HepG2 (cell line): ENCODE measurements around the gene NAT9. TPM values are rescaled to one million over a fixed set of nuclear protein-coding genes. Genes with fewer than 3 reads are reported as not detected.

Experiments
- ATF7 ChIP-seq, 2 experiments: fragments of 450-650 bp in 1 of 2; sonication (generic) in 1 of 2; formaldehyde crosslinking in 1 of 2; IDR thresholded peaks; 2 replicates each; pipeline versions ENCODE4 v1.4.0 to v1.6.1; 2016 to 2020; ENCODE audit warnings: antibody characterized with exemption in 1 of 2, mild to moderate bottlenecking in 1 of 2, missing genetic modification reagents in 1 of 2
- POLR2AphosphoS2 ChIP-seq: IDR thresholded peaks from 2 replicates; pipeline ENCODE4 v1.6.1; 2011; ENCODE audit warnings: low read depth, low read length, improper control_type of control experiment
- REPIN1 ChIP-seq: sonication (generic); formaldehyde crosslinking; IDR thresholded peaks from 2 replicates; pipeline ENCODE4 v1.8.0; 2022; ENCODE audit warnings: missing genetic modification reagents, low read depth, mild to moderate bottlenecking, borderline replicate concordance
- SRY ChIP-seq: sonication (generic); formaldehyde crosslinking; IDR thresholded peaks from 2 replicates; pipeline ENCODE4 v1.8.0; 2022; ENCODE audit warnings: mild to moderate bottlenecking, missing genetic modification reagents
- ZFP1 ChIP-seq: IDR thresholded peaks from 2 replicates; pipeline ENCODE4 v1.6.1; 2016
- ZNF253 ChIP-seq: sonication (generic); formaldehyde crosslinking; IDR thresholded peaks from 2 replicates; pipeline ENCODE4 v1.8.0; 2022; ENCODE audit warnings: mild to moderate bottlenecking, missing genetic modification reagents, borderline replicate concordance
- ZNF329 ChIP-seq: sonication (generic); formaldehyde crosslinking; IDR thresholded peaks from 2 replicates; pipeline ENCODE4 v1.9.0; 2021; ENCODE audit warnings: low read depth, mild to moderate bottlenecking, missing genetic modification reagents
- polyA plus RNA-seq, 8 experiments: library from polyadenylated mRNA; depleted of rRNA in 3 of 8; stranded (reverse) in 7 of 8; unstranded in 1 of 8; fragments of >200 nt; fragmentation: Illumina TruSeq in 4 of 8; extraction: Trizol in 4 of 8; gene quantifications; 2 replicates each; pipeline versions ENCODE4 v1.2.1 to v1.2.3, GENCODE V29; 2011 to 2016; ENCODE audit warnings: low read depth in 4 of 8, missing spikeins in 1 of 8, mixed read lengths in 1 of 8; ENCODE audit not compliant: insufficient read depth in 1 of 8
- total RNA-seq, 5 experiments: library from RNA; depleted of rRNA; stranded (reverse); fragments of >200 nt; fragmentation: Illumina TruSeq; extraction: Trizol; gene quantifications; 2 replicates each; pipeline ENCODE4 v1.2.3, GENCODE V29; 2016; ENCODE audit warnings: low read depth in 1 of 5
- TF ChIP-seq, protein P1 (sequence below): sonication (generic); formaldehyde crosslinking; IDR thresholded peaks from 2 replicates; pipeline ENCODE4 v1.4.0; 2020; ENCODE audit warnings: missing genetic modification reagents, mild to moderate bottlenecking, borderline replicate concordance
- TF ChIP-seq, protein P2 (sequence below): sonication (generic); formaldehyde crosslinking; IDR thresholded peaks from 2 replicates; pipeline ENCODE4 v1.5.0; 2020; ENCODE audit warnings: mild to moderate bottlenecking, missing genetic modification reagents, borderline replicate concordance
- TF ChIP-seq, protein P3 (sequence below): sonication (generic); formaldehyde crosslinking; IDR thresholded peaks from 2 replicates; pipeline ENCODE4 v1.4.0; 2020; ENCODE audit warnings: low read depth, missing genetic modification reagents
- TF ChIP-seq, protein P4 (sequence below): sonication (generic); formaldehyde crosslinking; conservative IDR thresholded peaks from 2 replicates; pipeline ENCODE4 v1.4.0; 2020; ENCODE audit warnings: missing genetic modification reagents

NAT9 gene
- total and polyA plus RNA-seq, 2 of the 13 experiments (the other 11 are each of a cell fraction or from before 2014, with no cell fraction given), result 39.7 to 44.2 TPM

DNA sequence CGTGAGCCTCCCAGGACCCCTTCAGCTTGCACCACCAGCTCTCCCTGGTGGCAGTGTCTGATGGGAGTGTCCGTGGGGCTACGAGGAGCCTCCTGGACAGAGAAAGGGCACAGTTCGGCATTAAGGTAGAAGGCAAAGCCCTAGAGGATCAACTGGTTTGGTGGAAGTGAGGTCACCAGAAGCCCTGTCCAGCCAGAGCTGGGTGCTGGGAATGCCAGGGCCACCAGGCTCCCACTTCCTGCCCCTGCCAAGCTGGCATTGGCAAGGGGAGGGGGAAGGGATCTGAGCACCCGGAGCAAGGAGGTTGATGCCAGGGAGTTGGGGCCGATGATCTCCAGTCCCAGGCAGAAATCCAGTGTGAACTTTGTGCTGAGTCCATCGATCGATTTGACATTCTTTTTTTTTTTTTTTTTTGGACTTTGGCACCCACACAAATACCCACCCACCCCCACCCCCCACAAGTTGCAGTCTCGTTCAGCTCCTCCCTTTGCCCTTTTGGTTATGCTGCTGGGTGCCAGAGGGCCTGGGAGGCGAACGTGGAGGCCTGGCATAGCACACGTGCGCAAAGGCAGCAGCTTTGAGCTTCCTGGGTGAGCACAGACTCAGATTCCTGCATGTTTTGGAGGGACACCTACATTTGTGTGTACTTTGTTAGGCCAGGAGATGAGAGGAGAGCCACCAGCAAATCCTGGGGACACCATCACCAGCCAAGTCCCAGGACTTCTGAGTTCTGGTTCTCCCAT, 25.6 kb downstream of the NAT9 start (continued):
- TF ChIP-seq ZNF253 (no peak), ZFP1 (CRISPR knock-in tag) (peak; percentile 74; the same call in 1 of the 2 replicates), POLR2AphosphoS2 (0 out of 2 replicates have a peak, but pooled peaks have one; percentile 64), ATF7 (IDR thresholded peaks at IDR 0.05) (no peak), ATF7 (CRISPR knock-in tag; IDR thresholded peaks at IDR 0.05) (no peak), ZNF329 (CRISPR knock-in tag) (peak; percentile 58; the same call in 1 of the 2 replicates), SRY (peak; percentile 98; the same call in 1 of the 2 replicates), REPIN1 (CRISPR knock-in tag) (no peak; the same call in 1 of the 2 replicates)
- TF ChIP-seq, protein P1, sequence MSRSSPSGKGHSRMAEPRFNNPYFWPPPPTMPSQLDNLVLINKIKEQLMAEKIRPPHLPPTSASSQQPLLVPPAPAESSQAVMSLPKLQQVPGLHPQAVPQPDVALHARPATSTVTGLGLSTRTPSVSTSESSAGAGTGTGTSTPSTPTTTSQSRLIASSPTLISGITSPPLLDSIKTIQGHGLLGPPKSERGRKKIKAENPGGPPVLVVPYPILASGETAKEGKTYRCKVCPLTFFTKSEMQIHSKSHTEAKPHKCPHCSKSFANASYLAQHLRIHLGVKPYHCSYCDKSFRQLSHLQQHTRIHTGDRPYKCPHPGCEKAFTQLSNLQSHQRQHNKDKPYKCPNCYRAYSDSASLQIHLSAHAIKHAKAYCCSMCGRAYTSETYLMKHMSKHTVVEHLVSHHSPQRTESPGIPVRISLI (CRISPR knock-in tag), result peak; percentile 100
- TF ChIP-seq, protein P2, sequence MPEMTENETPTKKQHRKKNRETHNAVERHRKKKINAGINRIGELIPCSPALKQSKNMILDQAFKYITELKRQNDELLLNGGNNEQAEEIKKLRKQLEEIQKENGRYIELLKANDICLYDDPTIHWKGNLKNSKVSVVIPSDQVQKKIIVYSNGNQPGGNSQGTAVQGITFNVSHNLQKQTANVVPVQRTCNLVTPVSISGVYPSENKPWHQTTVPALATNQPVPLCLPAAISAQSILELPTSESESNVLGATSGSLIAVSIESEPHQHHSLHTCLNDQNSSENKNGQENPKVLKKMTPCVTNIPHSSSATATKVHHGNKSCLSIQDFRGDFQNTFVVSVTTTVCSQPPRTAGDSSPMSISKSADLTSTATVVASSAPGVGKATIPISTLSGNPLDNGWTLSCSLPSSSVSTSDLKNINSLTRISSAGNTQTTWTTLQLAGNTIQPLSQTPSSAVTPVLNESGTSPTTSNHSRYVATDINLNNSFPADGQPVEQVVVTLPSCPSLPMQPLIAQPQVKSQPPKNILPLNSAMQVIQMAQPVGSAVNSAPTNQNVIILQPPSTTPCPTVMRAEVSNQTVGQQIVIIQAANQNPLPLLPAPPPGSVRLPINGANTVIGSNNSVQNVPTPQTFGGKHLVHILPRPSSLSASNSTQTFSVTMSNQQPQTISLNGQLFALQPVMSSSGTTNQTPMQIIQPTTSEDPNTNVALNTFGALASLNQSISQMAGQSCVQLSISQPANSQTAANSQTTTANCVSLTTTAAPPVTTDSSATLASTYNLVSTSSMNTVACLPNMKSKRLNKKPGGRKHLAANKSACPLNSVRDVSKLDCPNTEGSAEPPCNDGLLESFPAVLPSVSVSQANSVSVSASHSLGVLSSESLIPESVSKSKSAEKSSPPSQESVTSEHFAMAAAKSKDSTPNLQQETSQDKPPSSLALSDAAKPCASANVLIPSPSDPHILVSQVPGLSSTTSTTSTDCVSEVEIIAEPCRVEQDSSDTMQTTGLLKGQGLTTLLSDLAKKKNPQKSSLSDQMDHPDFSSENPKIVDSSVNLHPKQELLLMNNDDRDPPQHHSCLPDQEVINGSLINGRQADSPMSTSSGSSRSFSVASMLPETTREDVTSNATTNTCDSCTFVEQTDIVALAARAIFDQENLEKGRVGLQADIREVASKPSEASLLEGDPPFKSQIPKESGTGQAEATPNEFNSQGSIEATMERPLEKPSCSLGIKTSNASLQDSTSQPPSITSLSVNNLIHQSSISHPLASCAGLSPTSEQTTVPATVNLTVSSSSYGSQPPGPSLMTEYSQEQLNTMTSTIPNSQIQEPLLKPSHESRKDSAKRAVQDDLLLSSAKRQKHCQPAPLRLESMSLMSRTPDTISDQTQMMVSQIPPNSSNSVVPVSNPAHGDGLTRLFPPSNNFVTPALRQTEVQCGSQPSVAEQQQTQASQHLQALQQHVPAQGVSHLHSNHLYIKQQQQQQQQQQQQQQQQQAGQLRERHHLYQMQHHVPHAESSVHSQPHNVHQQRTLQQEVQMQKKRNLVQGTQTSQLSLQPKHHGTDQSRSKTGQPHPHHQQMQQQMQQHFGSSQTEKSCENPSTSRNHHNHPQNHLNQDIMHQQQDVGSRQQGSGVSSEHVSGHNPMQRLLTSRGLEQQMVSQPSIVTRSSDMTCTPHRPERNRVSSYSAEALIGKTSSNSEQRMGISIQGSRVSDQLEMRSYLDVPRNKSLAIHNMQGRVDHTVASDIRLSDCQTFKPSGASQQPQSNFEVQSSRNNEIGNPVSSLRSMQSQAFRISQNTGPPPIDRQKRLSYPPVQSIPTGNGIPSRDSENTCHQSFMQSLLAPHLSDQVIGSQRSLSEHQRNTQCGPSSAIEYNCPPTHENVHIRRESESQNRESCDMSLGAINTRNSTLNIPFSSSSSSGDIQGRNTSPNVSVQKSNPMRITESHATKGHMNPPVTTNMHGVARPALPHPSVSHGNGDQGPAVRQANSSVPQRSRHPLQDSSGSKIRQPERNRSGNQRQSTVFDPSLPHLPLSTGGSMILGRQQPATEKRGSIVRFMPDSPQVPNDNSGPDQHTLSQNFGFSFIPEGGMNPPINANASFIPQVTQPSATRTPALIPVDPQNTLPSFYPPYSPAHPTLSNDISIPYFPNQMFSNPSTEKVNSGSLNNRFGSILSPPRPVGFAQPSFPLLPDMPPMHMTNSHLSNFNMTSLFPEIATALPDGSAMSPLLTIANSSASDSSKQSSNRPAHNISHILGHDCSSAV (CRISPR knock-in tag), result no peak; the same call in 1 of the 2 replicates
- TF ChIP-seq, protein P3, sequence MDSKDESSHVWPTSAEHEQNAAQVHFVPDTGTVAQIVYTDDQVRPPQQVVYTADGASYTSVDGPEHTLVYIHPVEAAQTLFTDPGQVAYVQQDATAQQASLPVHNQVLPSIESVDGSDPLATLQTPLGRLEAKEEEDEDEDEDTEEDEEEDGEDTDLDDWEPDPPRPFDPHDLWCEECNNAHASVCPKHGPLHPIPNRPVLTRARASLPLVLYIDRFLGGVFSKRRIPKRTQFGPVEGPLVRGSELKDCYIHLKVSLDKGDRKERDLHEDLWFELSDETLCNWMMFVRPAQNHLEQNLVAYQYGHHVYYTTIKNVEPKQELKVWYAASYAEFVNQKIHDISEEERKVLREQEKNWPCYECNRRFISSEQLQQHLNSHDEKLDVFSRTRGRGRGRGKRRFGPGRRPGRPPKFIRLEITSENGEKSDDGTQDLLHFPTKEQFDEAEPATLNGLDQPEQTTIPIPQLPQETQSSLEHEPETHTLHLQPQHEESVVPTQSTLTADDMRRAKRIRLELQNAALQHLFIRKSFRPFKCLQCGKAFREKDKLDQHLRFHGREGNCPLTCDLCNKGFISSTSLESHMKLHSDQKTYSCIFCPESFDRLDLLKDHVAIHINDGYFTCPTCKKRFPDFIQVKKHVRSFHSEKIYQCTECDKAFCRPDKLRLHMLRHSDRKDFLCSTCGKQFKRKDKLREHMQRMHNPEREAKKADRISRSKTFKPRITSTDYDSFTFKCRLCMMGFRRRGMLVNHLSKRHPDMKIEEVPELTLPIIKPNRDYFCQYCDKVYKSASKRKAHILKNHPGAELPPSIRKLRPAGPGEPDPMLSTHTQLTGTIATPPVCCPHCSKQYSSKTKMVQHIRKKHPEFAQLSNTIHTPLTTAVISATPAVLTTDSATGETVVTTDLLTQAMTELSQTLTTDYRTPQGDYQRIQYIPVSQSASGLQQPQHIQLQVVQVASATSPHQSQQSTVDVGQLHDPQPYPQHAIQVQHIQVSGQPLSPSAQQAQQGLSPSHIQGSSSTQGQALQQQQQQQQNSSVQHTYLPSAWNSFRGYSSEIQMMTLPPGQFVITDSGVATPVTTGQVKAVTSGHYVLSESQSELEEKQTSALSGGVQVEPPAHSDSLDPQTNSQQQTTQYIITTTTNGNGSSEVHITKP (CRISPR knock-in tag), result no peak; the same call in 1 of the 2 replicates
- TF ChIP-seq, protein P4, sequence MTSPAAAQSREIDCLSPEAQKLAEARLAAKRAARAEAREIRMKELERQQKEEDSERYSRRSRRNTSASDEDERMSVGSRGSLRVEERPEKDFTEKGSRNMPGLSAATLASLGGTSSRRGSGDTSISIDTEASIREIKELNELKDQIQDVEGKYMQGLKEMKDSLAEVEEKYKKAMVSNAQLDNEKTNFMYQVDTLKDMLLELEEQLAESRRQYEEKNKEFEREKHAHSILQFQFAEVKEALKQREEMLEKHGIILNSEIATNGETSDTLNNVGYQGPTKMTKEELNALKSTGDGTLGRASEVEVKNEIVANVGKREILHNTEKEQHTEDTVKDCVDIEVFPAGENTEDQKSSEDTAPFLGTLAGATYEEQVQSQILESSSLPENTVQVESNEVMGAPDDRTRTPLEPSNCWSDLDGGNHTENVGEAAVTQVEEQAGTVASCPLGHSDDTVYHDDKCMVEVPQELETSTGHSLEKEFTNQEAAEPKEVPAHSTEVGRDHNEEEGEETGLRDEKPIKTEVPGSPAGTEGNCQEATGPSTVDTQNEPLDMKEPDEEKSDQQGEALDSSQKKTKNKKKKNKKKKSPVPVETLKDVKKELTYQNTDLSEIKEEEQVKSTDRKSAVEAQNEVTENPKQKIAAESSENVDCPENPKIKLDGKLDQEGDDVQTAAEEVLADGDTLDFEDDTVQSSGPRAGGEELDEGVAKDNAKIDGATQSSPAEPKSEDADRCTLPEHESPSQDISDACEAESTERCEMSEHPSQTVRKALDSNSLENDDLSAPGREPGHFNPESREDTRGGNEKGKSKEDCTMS (CRISPR knock-in tag), result no peak
